ENCODE measurements around the gene MRPS18A.
"Not testable (repeated sequence)": the region's sequence is repeated elsewhere in the genome, so short reads cannot be mapped to it uniquely, and the experiment has no call there.

MRPS18A gene

GRCh38 chr6:43633002-43633401, 54.6 kb downstream of the MRPS18A start:
- not testable (repeated sequence) for DNase-seq

- DNase-seq: no peak
Measured at GRCh38 chr6:43630980-43631619, 56.5 kb downstream of the MRPS18A start.

- peak; percentile 99 for DNase-seq
Measured at GRCh38 chr6:43629505-43630300, 57.9 kb downstream of the MRPS18A start.

- peak; percentile 100 for DNase-seq
Measured at GRCh38 chr6:43629104-43629504, 58.5 kb downstream of the MRPS18A start, which contains the start of gene GTPBP2. TSS of gene GTPBP2 (minus strand) at chr6:43629264. CDS start at chr6:43629162, 102 bp downstream.

GRCh38 chr6:43628393-43629103, 59.0 kb downstream of the MRPS18A start:
- DNase-seq: peak; percentile 69

- DNase-seq: peak; percentile 72
Measured at GRCh38 chr6:43627008-43627825, 60.4 kb downstream of the MRPS18A start.

- no peak for DNase-seq
Measured at GRCh38 chr6:43625393-43625992, 62.1 kb downstream of the MRPS18A start.

GRCh38 chr6:43624786-43625288, 62.8 kb downstream of the MRPS18A start:
- no peak for DNase-seq

GRCh38 chr6:43623880-43624785, 63.5 kb downstream of the MRPS18A start:
- no peak for DNase-seq

GRCh38 chr6:43622541-43622940, 65.0 kb downstream of the MRPS18A start:
- no peak for DNase-seq

- no peak for DNase-seq
Measured at GRCh38 chr6:43621836-43622180, 65.8 kb downstream of the MRPS18A start.
